AG04450 (cell line): ENCODE results near the gene SPHKAP. TPM values are rescaled to one million over a fixed set of nuclear protein-coding genes. Genes with fewer than 3 reads are reported as not detected.

Experiments
- CTCF ChIA-PET: fragments of 300-600, 350-600 bp; formaldehyde crosslinking; extraction: SDS; loops from one replicate; lab custom pipeline; 2022; ENCODE audit warnings: antibody characterized with exemption, inconsistent platforms; lab: Charles Lee
- POLR2A ChIA-PET: fragments of 350-600 bp; formaldehyde crosslinking; extraction: SDS; loops from one replicate; lab custom pipeline; 2021; ENCODE audit warnings: antibody characterized with exemption, inconsistent platforms; lab: Yijun Ruan, JAX
- DNase-seq: peaks from one replicate; pipeline ENCODE4 v3.0.0-alpha.2; 2011; ENCODE audit warnings: low read depth, low spot score
- H3K27ac ChIP-seq: one replicate; pipeline ENCODE4 v1.5.1; 2012; ENCODE audit warnings: low read depth, low read length, control low read depth
- H3K27me3 ChIP-seq: one replicate; pipeline ENCODE4 v1.6.0; 2012; ENCODE audit warnings: low read length; ENCODE audit not compliant: control insufficient read depth, insufficient read depth
- H3K4me3 ChIP-seq: 2 replicates; pipeline ENCODE4 v1.5.1; 2011; ENCODE audit warnings: mild to moderate bottlenecking, low read depth, low read length, control low read depth
- H3K9me3 ChIP-seq: 2 replicates; pipeline ENCODE4 v1.5.1; 2012; ENCODE audit warnings: low read length; ENCODE audit not compliant: control insufficient read depth, insufficient read depth
- CTCF ChIP-seq: IDR thresholded peaks from 2 replicates; pipeline ENCODE4 v1.5.1; 2011; ENCODE audit warnings: low read depth, low read length, control low read depth, inconsistent platforms
- polyA plus RNA-seq: library from polyadenylated mRNA; depleted of rRNA; stranded (reverse); fragments of >200 nt; gene quantifications from 2 replicates; pipeline ENCODE4 v1.2.3, GENCODE V29; 2011

Gene SPHKAP
- polyA plus RNA-seq, 1 experiment, result not detected

- no peaks in the 10 kb centered on the region for H3K9me3 ChIP-seq
- peak; percentile 49 for TF ChIP-seq CTCF
- H3K27me3 ChIP-seq, result no peaks in the 10 kb centered on the region
- ChIA-PET CTCF (interaction anchor here (0.6 to 2.9 kb wide), 3 partner anchors 9 to 149 kb away, joined by 3 to 12 read pairs (median 3); no protein-coding TSS in a partner anchor), POLR2A (no interaction called here)
- H3K27ac ChIP-seq, result no peak overlapping the region
- DNase-seq, result no peak
- no peak overlapping the region for H3K4me3 ChIP-seq
Observed at GRCh38 chr2:228039752-228040534, 141.5 kb downstream of the SPHKAP start.

- H3K27me3 ChIP-seq, result no peaks in the 10 kb centered on the region
- no peak for TF ChIP-seq CTCF
- CTCF ChIA-PET, result interaction anchor here (1.2 to 2.9 kb wide), 2 partner anchors 10 to 149 kb away, joined by 3 to 12 read pairs; no protein-coding TSS in a partner anchor
- no peak overlapping the region for H3K4me3 ChIP-seq
- DNase-seq, result no peak
- H3K9me3 ChIP-seq, result no peaks in the 10 kb centered on the region
- POLR2A ChIA-PET, result no interaction called here
- H3K27ac ChIP-seq, result no peak overlapping the region
Observed at GRCh38 chr2:228038967-228039366, 142.5 kb downstream of the SPHKAP start.

GRCh38 chr2:228037915-228038314 is 143.6 kb downstream of the SPHKAP start:
- H3K27me3 ChIP-seq, result no peaks in the 10 kb centered on the region
- DNase-seq, result no peak
- H3K4me3 ChIP-seq, result no peak overlapping the region
- H3K9me3 ChIP-seq, result no peaks in the 10 kb centered on the region
- H3K27ac ChIP-seq, result no peak overlapping the region
- CTCF ChIA-PET, result interaction anchor here (2.9 kb wide), 1 partner anchor 11 kb away, joined by 12 read pairs; no protein-coding TSS in a partner anchor
- TF ChIP-seq CTCF, result no peak
- POLR2A ChIA-PET, result no interaction called here

- no peak overlapping the region for H3K27ac ChIP-seq
- no peak for TF ChIP-seq CTCF
- H3K27me3 ChIP-seq, result no peaks in the 10 kb centered on the region
- H3K9me3 ChIP-seq, result peaks cover 7% of the 10 kb centered on the region
- no peak for DNase-seq
- CTCF ChIA-PET, result no interaction called here
- POLR2A ChIA-PET, result no interaction called here
- H3K4me3 ChIP-seq, result no peak overlapping the region
Observed at GRCh38 chr2:228023619-228024018, 157.9 kb downstream of the SPHKAP start.

- TF ChIP-seq CTCF, result no peak
- no peak for DNase-seq
- no peak overlapping the region for H3K4me3 ChIP-seq
- POLR2A ChIA-PET, result no interaction called here
- CTCF ChIA-PET, result no interaction called here
- H3K9me3 ChIP-seq, result peaks cover 29% of the 10 kb centered on the region
- no peaks in the 10 kb centered on the region for H3K27me3 ChIP-seq
- no peak overlapping the region for H3K27ac ChIP-seq
Observed at GRCh38 chr2:228018311-228018710, 163.2 kb downstream of the SPHKAP start.
